CD1c-positive myeloid dendritic cell (primary cell): ENCODE data around the gene DAP.

Experiments
- DNase-seq: peaks from one replicate; pipeline ENCODE4 v3.0.0-alpha.2; 2016; ENCODE audit errors: extremely low spot score

Gene DAP

GRCh38 chr5:10760921-10761184 is 181 bp downstream of the DAP start:
- no peak for DNase-seq

GRCh38 chr5:10760096-10760920 is 726 bp downstream of the DAP start:
- peak; percentile 72 for DNase-seq

GRCh38 chr5:10759111-10759510 is 1.9 kb downstream of the DAP start:
- no peak for DNase-seq

DNA sequence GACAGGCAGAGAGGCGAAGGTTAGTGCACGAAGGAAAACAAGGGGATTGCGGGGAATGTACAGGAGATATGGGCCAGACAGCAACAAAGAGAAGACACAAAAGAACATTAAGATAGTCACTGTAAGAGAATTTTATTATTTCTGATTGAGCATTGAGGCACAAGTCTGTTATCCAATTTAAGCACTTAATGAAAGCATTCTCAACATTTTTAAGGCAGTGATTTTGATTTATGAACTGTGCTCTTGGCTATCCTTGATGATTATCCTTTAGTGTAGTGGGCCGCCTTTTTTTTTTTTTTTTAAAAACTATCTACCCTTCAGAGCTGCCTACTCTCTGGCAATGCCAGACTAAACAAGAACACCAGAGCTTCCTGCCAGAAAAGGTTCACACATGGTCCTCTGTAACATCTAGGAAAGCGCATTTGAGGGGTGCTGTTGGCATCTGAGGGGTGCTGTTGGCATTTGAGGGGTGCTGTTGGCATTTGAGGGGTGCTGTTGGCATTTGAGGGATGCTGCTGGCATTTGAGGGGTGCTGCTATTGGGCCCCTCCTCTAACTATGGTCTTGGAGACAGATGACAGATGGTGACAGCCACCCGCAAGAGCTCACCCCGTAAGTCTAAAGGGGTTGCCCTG is 3.0 kb downstream of the DAP start:
- no peak for DNase-seq

GRCh38 chr5:10757043-10757442 is 4.0 kb downstream of the DAP start:
- no peak for DNase-seq

DNA sequence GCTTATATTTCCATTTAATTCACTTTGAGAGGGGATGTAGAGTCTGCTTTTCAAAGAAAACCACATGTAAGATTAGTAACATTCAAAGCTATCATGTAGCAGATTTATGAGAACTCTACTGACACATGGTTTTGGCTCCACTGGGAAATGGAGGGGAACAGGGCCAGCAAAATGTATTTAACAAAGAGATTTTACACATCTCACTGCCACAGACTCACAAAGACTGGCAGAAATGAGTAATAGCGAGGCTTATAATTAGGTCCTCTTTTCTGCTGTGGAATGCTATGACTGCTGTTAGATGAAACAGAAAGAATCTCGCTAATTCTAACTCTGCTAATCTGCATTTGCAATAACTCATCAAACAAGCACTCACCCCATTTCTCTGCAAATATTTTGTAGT is 4.5 kb downstream of the DAP start:
- DNase-seq, result no peak

DNA sequence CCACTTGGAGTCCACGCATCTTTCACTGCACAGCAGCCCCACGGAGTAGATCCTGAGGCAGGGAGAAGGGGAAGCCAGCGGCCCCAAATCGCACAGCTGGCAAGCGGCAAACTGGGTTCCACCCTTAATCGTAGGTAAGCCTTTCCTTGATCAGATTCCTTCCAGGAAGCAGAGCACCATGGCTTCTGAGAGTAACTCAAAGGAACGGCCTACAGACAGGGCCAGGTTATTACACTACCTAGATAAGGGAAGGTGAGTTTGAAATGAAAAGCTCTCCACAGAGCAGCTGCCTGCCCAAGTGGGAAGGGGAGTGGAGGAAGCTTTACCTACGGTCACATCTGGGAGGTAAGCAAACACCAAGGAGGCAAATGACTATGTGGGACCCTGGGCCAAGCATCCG is 7.9 kb downstream of the DAP start:
- DNase-seq, result no peak

DNA sequence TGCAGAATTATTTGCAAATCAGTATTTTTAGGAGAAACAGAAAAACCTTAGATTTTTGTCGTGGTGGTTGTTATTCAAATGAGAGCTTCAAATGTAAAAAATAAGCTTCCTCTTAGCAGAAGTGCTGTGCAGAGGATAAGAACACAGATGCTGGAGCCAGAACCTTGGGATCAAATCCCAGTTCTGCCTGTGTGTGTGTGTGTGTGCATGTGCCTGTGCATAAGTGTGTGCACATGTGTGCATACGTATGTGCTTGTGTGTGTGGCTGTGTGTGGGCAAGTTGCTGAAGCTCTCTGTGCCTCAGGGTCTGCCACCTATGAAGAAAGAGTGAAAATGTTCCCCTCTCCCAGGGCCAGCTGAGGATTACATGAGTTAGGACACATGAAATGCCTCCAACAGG is 8.6 kb downstream of the DAP start:
- no peak for DNase-seq

DNA sequence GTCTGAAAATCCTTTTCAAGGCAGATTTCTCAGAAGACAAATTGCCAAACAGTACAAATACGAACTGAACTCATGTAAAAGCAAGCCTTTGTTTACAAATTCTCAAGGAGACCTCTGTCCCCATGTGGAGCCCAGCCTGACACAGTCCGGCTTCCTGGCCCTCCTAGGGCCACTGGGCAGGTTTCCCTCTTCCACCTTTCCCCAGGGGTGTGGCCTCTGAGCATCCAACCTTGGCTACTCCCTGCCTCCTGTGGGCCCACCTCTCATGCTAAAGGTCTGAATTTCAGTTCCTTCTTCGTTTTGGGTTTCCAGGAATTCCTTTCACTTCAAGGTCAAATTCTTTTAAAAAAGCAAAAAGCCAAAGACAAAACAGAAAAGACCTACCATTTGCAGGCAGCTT is 10.1 kb downstream of the DAP start:
- no peak for DNase-seq

- no peak for DNase-seq
Measured at GRCh38 chr5:10747678-10748622, 13.1 kb downstream of the DAP start.

DNA sequence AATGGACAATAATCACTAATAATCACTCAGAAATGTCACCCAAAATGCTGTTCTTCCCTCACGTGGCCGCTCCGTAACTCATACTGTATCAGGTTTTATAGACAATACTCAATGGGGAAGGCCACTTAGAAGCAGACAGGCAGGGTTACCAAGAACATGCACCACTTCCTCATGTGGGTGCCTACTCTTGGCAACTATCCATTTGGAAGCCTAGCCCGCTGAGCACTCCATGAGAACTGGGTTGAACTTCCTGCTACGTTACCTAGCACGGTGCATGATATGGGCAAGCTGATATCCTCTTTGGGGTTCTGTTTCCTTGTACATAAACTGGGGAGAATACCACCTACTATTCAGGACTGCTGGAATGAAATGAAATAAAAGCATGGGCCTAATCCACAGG is 14.3 kb downstream of the DAP start:
- peak; percentile 86 for DNase-seq

DNA sequence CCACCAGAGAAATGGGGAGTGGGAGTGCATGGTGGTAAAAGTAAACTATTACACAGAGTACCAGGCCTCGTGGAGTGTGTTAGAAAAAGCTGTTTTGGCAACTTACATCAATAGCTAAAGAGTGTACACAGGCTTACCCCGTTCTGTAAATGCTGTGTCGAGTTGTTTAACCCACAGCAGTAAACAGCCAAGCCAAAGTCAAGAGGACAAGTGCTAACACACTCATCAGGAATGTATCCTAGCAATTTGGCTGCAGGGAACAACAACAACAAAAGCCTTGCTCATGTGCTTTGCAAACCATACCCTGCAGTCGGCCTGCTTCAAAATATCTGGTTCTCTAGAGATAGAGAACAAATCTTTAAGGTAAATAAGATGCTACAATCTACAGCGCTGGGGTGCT is 15.9 kb downstream of the DAP start:
- DNase-seq, result no peak

GRCh38 chr5:10744681-10745080 is 16.4 kb downstream of the DAP start:
- DNase-seq, result no peak

GRCh38 chr5:10743951-10744350 is 17.1 kb downstream of the DAP start:
- DNase-seq, result no peak

GRCh38 chr5:10743526-10743925 is 17.5 kb downstream of the DAP start:
- DNase-seq, result no peak

DNA sequence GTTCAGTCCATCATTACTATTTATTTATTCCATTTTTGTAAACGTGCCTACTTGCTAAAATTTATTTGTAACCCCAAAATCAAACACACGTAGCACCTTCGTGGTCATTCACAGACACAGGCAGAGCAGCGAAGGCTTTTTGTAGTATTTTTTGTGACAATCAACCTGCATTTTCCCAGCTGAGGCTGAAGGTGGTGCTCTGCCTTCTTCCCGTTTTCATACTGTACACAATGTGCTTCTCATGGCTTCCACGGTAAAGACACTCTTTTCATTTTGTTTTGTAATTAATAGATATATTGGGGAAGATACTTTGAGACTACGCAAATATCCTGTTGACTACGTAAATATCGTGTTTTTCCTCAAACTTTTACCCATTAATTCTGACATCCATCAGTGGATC is 19.4 kb downstream of the DAP start:
- DNase-seq, result no peak

GRCh38 chr5:10740384-10740783 is 20.6 kb downstream of the DAP start:
- DNase-seq, result no peak

DNA sequence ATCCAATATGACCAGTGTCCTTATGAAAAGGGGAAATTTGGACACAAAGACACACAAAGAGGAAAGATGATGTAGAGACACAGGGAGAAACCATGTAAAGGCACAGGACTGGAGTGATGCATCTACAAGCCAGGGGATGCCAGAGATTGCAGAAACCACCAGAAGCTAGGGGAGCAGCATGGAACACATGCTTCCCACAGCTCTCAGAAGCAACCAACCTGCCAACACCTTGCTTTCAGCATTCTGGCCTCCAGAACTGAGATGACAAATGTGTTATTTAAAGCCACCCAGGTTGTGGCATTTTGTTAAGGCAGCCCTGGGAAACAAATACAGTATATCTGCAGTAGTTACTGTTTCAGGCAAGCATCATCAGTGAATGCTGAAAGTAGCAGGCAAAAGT is 23.2 kb downstream of the DAP start:
- DNase-seq, result no peak

DNA sequence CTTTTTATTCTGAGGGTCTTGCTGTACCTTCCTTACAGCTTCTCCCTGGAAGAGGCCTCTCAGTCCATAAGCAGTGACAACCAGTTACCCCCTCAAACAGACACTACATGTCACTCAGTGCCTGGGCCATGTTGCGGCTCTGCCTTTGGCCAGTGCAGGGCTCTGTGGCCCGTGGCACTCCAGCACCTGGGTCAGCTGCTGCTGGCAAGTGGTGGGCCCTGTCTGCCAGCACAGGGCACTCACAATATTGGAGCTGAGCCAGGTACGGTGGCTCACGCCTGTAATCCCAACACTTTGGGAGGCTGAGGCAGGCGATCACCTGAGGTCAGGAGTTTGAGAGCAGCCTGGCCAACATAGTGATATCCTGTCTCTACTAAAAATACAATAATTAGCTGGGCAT is 24.2 kb downstream of the DAP start:
- DNase-seq, result no peak

GRCh38 chr5:10736354-10736753 is 24.7 kb downstream of the DAP start:
- DNase-seq, result no peak

GRCh38 chr5:10735569-10736276 is 25.3 kb downstream of the DAP start:
- DNase-seq, result no peak
